Mesendoderm (in vitro differentiated cells): Measurements from ENCODE around the gene OMA1.

Source experiments
- DNase-seq: peaks from one replicate; pipeline ENCODE4 v3.0.0; 2013
- H2AK5ac ChIP-seq: 2 replicates; pipeline ENCODE4 v1.6.1; 2013; ENCODE audit warnings: low read length, inconsistent platforms
- H2BK120ac ChIP-seq: 2 replicates; pipeline ENCODE4 v1.6.1; 2013; ENCODE audit warnings: low read depth, mild to moderate bottlenecking, low read length, moderate library complexity, mixed read lengths
- H2BK15ac ChIP-seq: replicated peaks from 2 replicates; pipeline ENCODE4 v1.6.1; 2013; ENCODE audit warnings: low read depth, mild to moderate bottlenecking, moderate library complexity
- H2BK5ac ChIP-seq: 2 replicates; pipeline ENCODE4 v1.6.1; 2013; ENCODE audit warnings: low read length, inconsistent platforms
- H3K18ac ChIP-seq: 2 replicates; pipeline ENCODE4 v1.6.1; 2013; ENCODE audit warnings: mild to moderate bottlenecking, low read length, mixed read lengths
- H3K23ac ChIP-seq: one replicate; pipeline ENCODE4 v1.6.1; 2013; ENCODE audit warnings: low read length
- H3K27ac ChIP-seq: 2 replicates; pipeline ENCODE4 v1.5.1; 2013; ENCODE audit warnings: low read depth, mild to moderate bottlenecking, inconsistent platforms, low read length, moderate library complexity
- H3K27me3 ChIP-seq: 2 replicates; pipeline ENCODE4 v1.6.1; 2013; ENCODE audit warnings: low read length, control low read depth, mild to moderate bottlenecking, inconsistent platforms; ENCODE audit not compliant: insufficient read depth, poor library complexity
- H3K36me3 ChIP-seq: 2 replicates; pipeline ENCODE4 v1.6.1; 2013; ENCODE audit warnings: low read length, inconsistent platforms; ENCODE audit not compliant: control insufficient read depth, insufficient read depth
- H3K4ac ChIP-seq: one replicate; pipeline ENCODE4 v1.6.1; 2013; ENCODE audit warnings: low read depth, mild to moderate bottlenecking, low read length, moderate library complexity
- H3K4me1 ChIP-seq: 2 replicates; pipeline ENCODE4 v1.6.1; 2013; ENCODE audit warnings: low read depth, low read length, inconsistent platforms; ENCODE audit not compliant: control insufficient read depth
- H3K4me2 ChIP-seq: 2 replicates; pipeline ENCODE4 v1.6.1; 2013; ENCODE audit warnings: low read length
- H3K4me3 ChIP-seq: 2 replicates; pipeline ENCODE4 v1.5.1; 2013; ENCODE audit warnings: mild to moderate bottlenecking, low read length
- H3K56ac ChIP-seq: one replicate; pipeline ENCODE4 v1.6.1; 2013; ENCODE audit warnings: low read length
- H3K79me1 ChIP-seq: 2 replicates; pipeline ENCODE4 v1.6.1; 2013; ENCODE audit warnings: low read length, inconsistent platforms
- H3K79me2 ChIP-seq: 2 replicates; pipeline ENCODE4 v1.6.1; 2013; ENCODE audit warnings: mild to moderate bottlenecking, low read length; ENCODE audit not compliant: control insufficient read depth, insufficient read depth
- H3K9ac ChIP-seq: 2 replicates; pipeline ENCODE4 v1.6.1; 2013; ENCODE audit warnings: low read length, inconsistent platforms
- H4K5ac ChIP-seq: one replicate; pipeline ENCODE4 v1.6.1; 2013; ENCODE audit warnings: low read length
- H4K8ac ChIP-seq: one replicate; pipeline ENCODE4 v1.6.1; 2013; ENCODE audit warnings: low read depth, mild to moderate bottlenecking, control low read depth, low read length, moderate library complexity
- WGBS: extraction: QIAGEN DNeasy Blood & Tissue Kit; methylation state at CpG from one replicate; pipeline ENCODE4 v1.1.7; 2013; ENCODE audit warnings: low lambda C conversion rate, missing lambda C conversion rate; ENCODE audit not compliant: insufficient coverage; ENCODE audit errors: extremely low coverage; 5-methylcytosine and 5-hydroxymethylcytosine counted together

OMA1 gene

DNA sequence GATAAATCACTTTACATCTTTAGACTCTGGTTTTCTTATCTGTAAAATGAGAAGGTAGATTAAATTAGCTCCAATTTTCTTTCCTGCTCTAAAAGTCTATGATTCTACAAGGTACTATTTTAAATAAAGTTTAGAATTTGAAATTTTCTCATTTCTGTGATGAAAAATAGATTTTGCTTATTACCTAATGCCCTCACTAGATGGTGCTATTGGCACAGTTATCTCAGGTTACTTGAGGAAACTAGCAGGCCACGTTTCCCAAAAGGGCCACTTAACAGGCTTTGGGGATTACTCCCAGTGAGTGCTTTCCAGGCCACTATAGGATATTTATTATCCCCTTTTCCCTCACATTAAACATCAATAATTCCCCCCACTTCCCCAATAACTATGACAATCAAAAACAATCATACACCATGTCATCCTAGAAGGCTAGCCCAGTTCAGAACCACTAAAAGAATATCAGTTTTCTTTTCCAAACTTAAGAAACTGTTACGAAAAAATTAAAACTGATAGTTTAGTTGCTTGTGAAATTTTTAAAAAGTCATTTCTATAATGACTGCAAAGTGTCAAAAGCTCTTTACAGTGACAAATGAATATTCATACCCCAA lies 30.6 kb downstream of the OMA1 start:
- Histone ChIP-seq H3K4me3 (no peak overlapping the region), H3K9ac (no peak overlapping the region), H2BK15ac (no peak overlapping the region), H3K4me1 (no peaks in the 10 kb centered on the region), H2AK5ac (no peak overlapping the region), H3K23ac (no peak overlapping the region), H3K79me2 (no peaks in the 10 kb centered on the region), H3K56ac (no peak overlapping the region), H3K79me1 (no peaks in the 10 kb centered on the region), H4K8ac (no peak overlapping the region), H3K27ac (no peak overlapping the region), H3K4ac (no peak overlapping the region), H2BK5ac (no peak overlapping the region), H3K36me3 (no peaks in the 10 kb centered on the region), H3K4me2 (no peak overlapping the region), H3K18ac (no peak overlapping the region), H3K27me3 (no peaks in the 10 kb centered on the region), H4K5ac (no peak overlapping the region), H2BK120ac (no peak overlapping the region)
- no CpG with 5 or more reads among the region's 2 CpGs for WGBS
- peak; percentile 83 for DNase-seq

DNA sequence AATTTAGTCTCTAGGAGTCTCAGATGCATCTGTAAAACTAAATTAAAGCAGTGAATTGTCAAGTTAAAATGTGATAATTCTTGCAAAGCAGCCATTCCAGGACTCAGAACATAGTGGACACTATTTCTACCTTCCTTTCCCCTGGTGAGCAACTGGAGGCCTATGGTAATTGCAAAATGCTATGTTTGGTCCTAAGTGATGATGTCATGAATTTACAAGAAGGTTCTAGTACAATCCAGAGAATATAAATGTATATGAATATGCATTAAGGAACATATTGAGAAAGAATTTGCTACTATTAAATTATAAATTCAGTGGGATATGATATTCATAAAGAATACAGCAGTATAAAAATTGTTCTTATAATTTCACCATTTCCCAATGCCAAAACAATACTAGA lies 32.6 kb downstream of the OMA1 start:
- Histone ChIP-seq H3K18ac (no peak overlapping the region), H2AK5ac (no peak overlapping the region), H3K4me1 (no peaks in the 10 kb centered on the region), H3K36me3 (no peaks in the 10 kb centered on the region), H2BK15ac (no peak overlapping the region), H3K79me1 (no peaks in the 10 kb centered on the region), H3K4me2 (no peak overlapping the region), H3K79me2 (no peaks in the 10 kb centered on the region), H3K27ac (no peak overlapping the region), H3K4ac (no peak overlapping the region), H3K4me3 (no peak overlapping the region), H2BK120ac (no peak overlapping the region), H3K27me3 (no peaks in the 10 kb centered on the region), H3K23ac (no peak overlapping the region), H2BK5ac (no peak overlapping the region), H3K56ac (no peak overlapping the region), H3K9ac (no peak overlapping the region), H4K8ac (no peak overlapping the region), H4K5ac (no peak overlapping the region)
- no peak for DNase-seq

GRCh38 chr1:58508629-58509028 lies 37.9 kb downstream of the OMA1 start:
- no peak overlapping the region for H4K8ac ChIP-seq
- H3K79me1 ChIP-seq = no peaks in the 10 kb centered on the region
- H4K5ac ChIP-seq = no peak overlapping the region
- no peak overlapping the region for H2BK15ac ChIP-seq
- no peaks in the 10 kb centered on the region for H3K27me3 ChIP-seq
- no peak overlapping the region for H3K27ac ChIP-seq
- no peak overlapping the region for H2BK5ac ChIP-seq
- no peak overlapping the region for H3K56ac ChIP-seq
- H3K4ac ChIP-seq = no peak overlapping the region
- no peak overlapping the region for H3K23ac ChIP-seq
- H3K36me3 ChIP-seq = no peaks in the 10 kb centered on the region
- H3K79me2 ChIP-seq = no peaks in the 10 kb centered on the region
- no peak overlapping the region for H3K4me3 ChIP-seq
- H2AK5ac ChIP-seq = no peak overlapping the region
- no peaks in the 10 kb centered on the region for H3K4me1 ChIP-seq
- H2BK120ac ChIP-seq = no peak overlapping the region
- no CpG with 5 or more reads among the region's 3 CpGs for WGBS
- peak; percentile 42 for DNase-seq
- no peak overlapping the region for H3K4me2 ChIP-seq
- no peak overlapping the region for H3K18ac ChIP-seq
- H3K9ac ChIP-seq = no peak overlapping the region

DNA sequence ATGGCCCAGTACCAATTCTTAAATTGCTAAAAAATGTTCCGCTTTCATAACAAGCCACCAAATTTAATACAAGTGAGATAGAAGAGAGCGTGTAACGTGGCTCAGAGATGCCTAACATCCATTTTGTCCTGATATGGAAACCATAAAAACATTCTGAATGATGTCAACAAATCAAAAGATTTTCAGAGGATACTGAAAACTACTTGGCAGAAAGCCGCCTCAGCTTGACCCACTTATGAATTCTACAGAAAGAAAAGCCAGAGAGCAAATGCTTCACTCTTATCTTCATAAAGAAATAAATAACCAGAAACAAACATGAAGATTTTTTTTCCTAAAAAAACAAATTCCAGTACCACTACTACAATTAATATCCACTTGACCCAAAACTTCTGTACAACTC lies 41.2 kb downstream of the OMA1 start:
- Histone ChIP-seq H3K4ac (no peak overlapping the region), H3K9ac (no peak overlapping the region), H2AK5ac (no peak overlapping the region), H4K5ac (no peak overlapping the region), H3K4me3 (no peak overlapping the region), H3K4me1 (no peaks in the 10 kb centered on the region), H2BK5ac (no peak overlapping the region), H3K27me3 (no peaks in the 10 kb centered on the region), H3K18ac (no peak overlapping the region), H3K36me3 (no peaks in the 10 kb centered on the region), H3K79me1 (no peaks in the 10 kb centered on the region), H4K8ac (no peak overlapping the region), H3K56ac (no peak overlapping the region), H3K4me2 (no peak overlapping the region), H2BK15ac (no peak overlapping the region), H3K23ac (no peak overlapping the region), H3K27ac (no peak overlapping the region), H2BK120ac (no peak overlapping the region), H3K79me2 (no peaks in the 10 kb centered on the region)
- DNase-seq = no peak
- no CpG with 5 or more reads among the region's 4 CpGs for WGBS

DNA sequence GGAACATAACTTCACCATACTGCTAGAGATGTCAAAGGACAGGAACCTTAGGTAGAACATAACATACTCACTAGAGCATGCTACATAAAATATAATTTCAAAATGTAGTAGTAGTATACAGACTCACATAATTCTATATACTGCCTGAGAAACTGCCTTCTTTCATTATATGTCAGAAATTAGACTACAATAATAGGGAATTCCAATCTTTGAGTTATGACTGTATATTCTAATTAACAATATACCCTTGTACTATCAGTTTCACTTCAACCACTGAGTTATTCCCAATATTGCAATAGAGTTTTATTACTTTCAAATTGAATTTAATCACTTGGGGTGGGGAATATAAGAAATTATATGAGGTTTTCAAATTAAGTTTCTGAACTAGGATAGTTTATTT lies 44.0 kb downstream of the OMA1 start:
- H2BK15ac ChIP-seq = no peak overlapping the region
- no peak overlapping the region for H3K18ac ChIP-seq
- no peaks in the 10 kb centered on the region for H3K27me3 ChIP-seq
- H4K5ac ChIP-seq = no peak overlapping the region
- H3K27ac ChIP-seq = no peak overlapping the region
- no peak overlapping the region for H4K8ac ChIP-seq
- no peaks in the 10 kb centered on the region for H3K79me2 ChIP-seq
- no peak overlapping the region for H3K4me3 ChIP-seq
- no peak overlapping the region for H2BK5ac ChIP-seq
- no peak overlapping the region for H2BK120ac ChIP-seq
- no peak for DNase-seq
- H3K36me3 ChIP-seq = no peaks in the 10 kb centered on the region
- H3K79me1 ChIP-seq = no peaks in the 10 kb centered on the region
- no peak overlapping the region for H2AK5ac ChIP-seq
- H3K23ac ChIP-seq = no peak overlapping the region
- no peak overlapping the region for H3K56ac ChIP-seq
- H3K4me2 ChIP-seq = no peak overlapping the region
- no peaks in the 10 kb centered on the region for H3K4me1 ChIP-seq
- H3K9ac ChIP-seq = no peak overlapping the region
- no peak overlapping the region for H3K4ac ChIP-seq

- no peak overlapping the region for H3K18ac ChIP-seq
- H3K79me1 ChIP-seq = no peaks in the 10 kb centered on the region
- H4K8ac ChIP-seq = no peak overlapping the region
- H3K4ac ChIP-seq = no peak overlapping the region
- no peak overlapping the region for H3K4me3 ChIP-seq
- H2BK15ac ChIP-seq = no peak overlapping the region
- no peaks in the 10 kb centered on the region for H3K79me2 ChIP-seq
- H4K5ac ChIP-seq = no peak overlapping the region
- no peak overlapping the region for H2BK5ac ChIP-seq
- no peak overlapping the region for H2BK120ac ChIP-seq
- no peak for DNase-seq
- H3K36me3 ChIP-seq = no peaks in the 10 kb centered on the region
- no peak overlapping the region for H3K23ac ChIP-seq
- H3K56ac ChIP-seq = no peak overlapping the region
- no CpG with 5 or more reads among the region's 1 CpG for WGBS
- H3K9ac ChIP-seq = no peak overlapping the region
- no peak overlapping the region for H3K27ac ChIP-seq
- no peak overlapping the region for H2AK5ac ChIP-seq
- no peaks in the 10 kb centered on the region for H3K4me1 ChIP-seq
- H3K27me3 ChIP-seq = no peaks in the 10 kb centered on the region
- H3K4me2 ChIP-seq = no peak overlapping the region
Measured at GRCh38 chr1:58500043-58500442, 46.5 kb downstream of the OMA1 start.
